Thoracic aorta (tissue), 2 donors: Measurements from ENCODE around the gene P2RX3. TPM values are rescaled to one million over a fixed set of nuclear protein-coding genes. Genes with fewer than 3 reads are reported as not detected.

Experiments used
- ATAC-seq: fragments of 150-250 bp; one replicate; pipeline ENCODE4 v1.8.0; 2017; ENCODE audit warnings: low read depth; ENCODE audit not compliant: insufficient number of reproducible peaks, low FRiP score
- DNase-seq: peaks from one replicate; pipeline ENCODE4 v3.0.0-alpha.2; 2020; ENCODE audit warnings: low spot score
- H3K27ac ChIP-seq, 2 donors: fragments of 200-600 bp; sonication (generic); 1 replicate in 1 of 2; 2 replicates in 1 of 2; pipeline ENCODE4 v1.5.1; 2016; ENCODE audit warnings: mild to moderate bottlenecking in 2 of 2, moderate library complexity in 2 of 2
- H3K27me3 ChIP-seq: fragments of 200-600 bp; sonication (generic); replicated peaks from 2 replicates; pipeline ENCODE4 v1.6.0; 2016; ENCODE audit warnings: mild to moderate bottlenecking; ENCODE audit not compliant: insufficient read depth
- H3K36me3 ChIP-seq: fragments of 200-600 bp; sonication (generic); one replicate; pipeline ENCODE4 v1.5.1; 2016
- H3K4me1 ChIP-seq, 2 donors: fragments of 200-600 bp; sonication (generic); 1 replicate in 1 of 2; 2 replicates in 1 of 2; pipeline versions ENCODE4 v1.5.1 to v1.6.0; 2016; ENCODE audit warnings: low read depth in 2 of 2, mild to moderate bottlenecking in 1 of 2; ENCODE audit not compliant: control insufficient read depth in 1 of 2
- H3K4me3 ChIP-seq: fragments of 200-600 bp; sonication (generic); 2 replicates; pipeline ENCODE4 v1.5.1; 2016; ENCODE audit warnings: mild to moderate bottlenecking
- H3K9me3 ChIP-seq: fragments of 200-600 bp; sonication (generic); 2 replicates; pipeline ENCODE4 v1.5.1; 2016
- total RNA-seq, 2 donors: library from RNA; depleted of rRNA; stranded (reverse); fragments of >200 nt; gene quantifications; one replicate each; pipeline versions ENCODE4 v1.1.0 to v1.2.3, GENCODE V29; 2016
- TF ChIP-seq, protein P1 (sequence below): fragments of 200-600 bp; sonication (generic); IDR thresholded peaks from one replicate; pipeline ENCODE4 v1.5.1; 2019; ENCODE audit warnings: antibody characterized with exemption

Gene P2RX3
- total RNA-seq, 2 donors from 2014 or later: not detected

DNA sequence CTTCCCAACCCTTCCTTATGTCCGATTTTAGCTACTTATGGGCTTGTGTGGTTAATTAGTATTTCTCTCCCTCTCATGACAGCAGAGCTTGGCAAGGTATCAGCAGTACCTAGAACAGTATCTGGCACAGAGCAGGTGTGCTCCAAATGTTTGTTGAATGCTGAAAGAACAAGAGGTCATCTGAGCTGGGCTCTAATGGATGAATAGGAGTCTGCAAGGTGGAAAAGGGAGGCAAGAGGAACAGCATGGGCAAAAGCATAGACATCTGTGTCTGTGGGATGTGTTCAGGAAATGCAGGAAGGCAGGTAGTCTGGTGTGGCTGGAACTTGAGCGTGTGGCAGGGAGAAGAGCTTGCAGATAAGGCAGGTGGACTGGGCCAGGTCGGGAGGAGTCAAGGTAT lies 23.8 kb downstream of the P2RX3 start:
- no peaks in the 10 kb centered on the region for H3K9me3 ChIP-seq
- no peaks in the 10 kb centered on the region for H3K36me3 ChIP-seq
- no peak overlapping the region for H3K4me3 ChIP-seq
- TF ChIP-seq, protein P1, sequence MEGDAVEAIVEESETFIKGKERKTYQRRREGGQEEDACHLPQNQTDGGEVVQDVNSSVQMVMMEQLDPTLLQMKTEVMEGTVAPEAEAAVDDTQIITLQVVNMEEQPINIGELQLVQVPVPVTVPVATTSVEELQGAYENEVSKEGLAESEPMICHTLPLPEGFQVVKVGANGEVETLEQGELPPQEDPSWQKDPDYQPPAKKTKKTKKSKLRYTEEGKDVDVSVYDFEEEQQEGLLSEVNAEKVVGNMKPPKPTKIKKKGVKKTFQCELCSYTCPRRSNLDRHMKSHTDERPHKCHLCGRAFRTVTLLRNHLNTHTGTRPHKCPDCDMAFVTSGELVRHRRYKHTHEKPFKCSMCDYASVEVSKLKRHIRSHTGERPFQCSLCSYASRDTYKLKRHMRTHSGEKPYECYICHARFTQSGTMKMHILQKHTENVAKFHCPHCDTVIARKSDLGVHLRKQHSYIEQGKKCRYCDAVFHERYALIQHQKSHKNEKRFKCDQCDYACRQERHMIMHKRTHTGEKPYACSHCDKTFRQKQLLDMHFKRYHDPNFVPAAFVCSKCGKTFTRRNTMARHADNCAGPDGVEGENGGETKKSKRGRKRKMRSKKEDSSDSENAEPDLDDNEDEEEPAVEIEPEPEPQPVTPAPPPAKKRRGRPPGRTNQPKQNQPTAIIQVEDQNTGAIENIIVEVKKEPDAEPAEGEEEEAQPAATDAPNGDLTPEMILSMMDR: no peak
- H3K27ac ChIP-seq: no peak overlapping the region
- no peaks in the 10 kb centered on the region for H3K27me3 ChIP-seq
- no peak for DNase-seq
- no peak for ATAC-seq
- no peaks in the 10 kb centered on the region for H3K4me1 ChIP-seq

- TF ChIP-seq, protein P1: no peak
Observed at GRCh38 chr11:57363131-57364080, 25.3 kb downstream of the P2RX3 start.

DNA sequence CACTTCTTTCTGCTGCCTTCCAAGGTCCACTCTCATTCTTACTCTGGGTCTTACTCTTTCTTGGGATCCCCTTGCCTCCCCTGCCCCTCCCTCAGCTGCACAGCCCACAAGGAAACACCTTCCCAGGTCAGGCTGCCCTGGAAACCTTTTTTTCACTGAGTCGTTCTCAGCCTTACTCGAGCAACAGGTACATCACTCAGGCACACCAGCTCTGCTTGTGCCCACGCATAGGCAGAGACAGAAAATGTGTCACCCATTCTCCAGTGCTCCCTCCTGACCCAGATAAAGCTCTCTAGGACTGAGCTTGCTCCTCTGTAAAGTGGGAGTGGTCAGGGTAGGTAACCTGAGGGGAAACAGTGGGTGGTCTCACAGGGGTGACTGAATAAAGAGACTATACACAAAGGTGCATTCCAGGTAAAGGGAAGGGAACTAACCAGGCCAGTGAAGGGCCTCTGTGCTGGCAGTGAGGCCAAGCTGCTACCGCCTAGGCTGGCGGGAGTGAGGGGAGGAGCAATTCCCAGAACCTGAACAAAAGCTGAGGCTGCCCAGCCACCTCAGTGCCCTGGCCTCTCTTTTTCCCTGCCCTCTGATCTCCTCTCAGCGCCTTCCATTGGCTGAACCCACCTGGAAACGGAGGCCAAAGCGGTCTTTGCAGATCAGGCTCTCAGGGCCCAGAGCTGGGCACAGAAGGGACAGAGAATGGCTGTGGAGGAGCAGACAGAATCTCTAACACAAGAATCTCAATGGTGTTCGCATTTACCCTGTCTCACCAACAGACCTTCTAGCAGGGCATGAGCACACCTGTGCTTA lies 26.9 kb downstream of the P2RX3 start:
- no peaks in the 10 kb centered on the region for H3K36me3 ChIP-seq
- no peaks in the 10 kb centered on the region for H3K4me1 ChIP-seq
- ATAC-seq: no peak
- no peak for DNase-seq
- no peak overlapping the region for H3K27ac ChIP-seq
- TF ChIP-seq, protein P1: no peak
- H3K9me3 ChIP-seq: no peaks in the 10 kb centered on the region
- H3K4me3 ChIP-seq: no peak overlapping the region
- H3K27me3 ChIP-seq: no peaks in the 10 kb centered on the region

More at GRCh38 chr11:57363131-57364080, 25.3 kb downstream of the P2RX3 start:
- ATAC-seq (no peak), DNase-seq (no peak)
- Histone ChIP-seq H3K4me3 (no peak overlapping the region), H3K4me1 (no peaks in the 10 kb centered on the region), H3K36me3 (no peaks in the 10 kb centered on the region), H3K9me3 (no peaks in the 10 kb centered on the region), H3K27ac (no peak overlapping the region), H3K27me3 (no peaks in the 10 kb centered on the region)

DNA sequence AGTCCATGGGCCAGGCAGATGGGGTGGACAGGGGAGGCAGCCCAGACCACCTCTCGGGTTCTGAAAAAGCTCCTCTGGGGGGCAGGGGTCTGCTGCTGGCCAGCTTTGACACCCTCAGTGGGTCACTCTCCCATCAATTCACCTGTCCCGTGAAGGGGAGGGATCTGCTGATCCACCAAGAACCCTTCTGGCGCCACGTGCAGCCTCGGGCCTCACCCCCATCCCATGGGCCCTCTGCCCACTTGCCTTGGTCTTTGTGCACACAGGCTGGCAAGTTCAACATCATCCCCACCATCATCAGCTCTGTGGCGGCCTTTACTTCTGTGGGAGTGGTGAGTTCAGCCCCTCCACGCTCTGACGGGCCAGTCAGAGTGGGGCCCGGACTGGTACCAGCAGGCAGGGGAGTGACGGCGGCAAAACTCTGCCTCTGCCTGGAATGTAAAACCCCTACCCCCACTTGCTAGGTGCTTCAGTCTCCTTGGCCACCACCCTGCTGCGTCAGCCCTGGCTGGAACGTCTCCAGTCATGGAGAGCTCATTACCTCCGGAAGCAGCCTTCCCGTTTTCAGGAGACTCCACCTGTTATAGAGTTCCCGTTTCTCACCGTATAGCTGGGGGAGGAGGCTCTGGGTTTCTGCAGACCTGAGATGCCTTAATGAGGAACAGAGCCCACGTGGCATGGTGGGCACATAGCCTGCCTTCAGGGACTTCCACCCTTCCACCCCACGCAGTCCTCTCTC lies 30.1 kb downstream of the P2RX3 start:
- no peaks in the 10 kb centered on the region for H3K9me3 ChIP-seq
- TF ChIP-seq, protein P1: no peak
- H3K27me3 ChIP-seq: no peaks in the 10 kb centered on the region
- no peak overlapping the region for H3K27ac ChIP-seq
- ATAC-seq (no peak), DNase-seq (no peak)
- no peaks in the 10 kb centered on the region for H3K4me1 ChIP-seq
- no peaks in the 10 kb centered on the region for H3K36me3 ChIP-seq
- H3K4me3 ChIP-seq: no peak overlapping the region
